Lung microvascular endothelial cell (primary cell): ENCODE data around the gene ADH5. TPM values are rescaled to one million over a fixed set of nuclear protein-coding genes. Genes with fewer than 3 reads are reported as not detected.
"Not testable (repeated sequence)": the region's sequence is repeated elsewhere in the genome, so short reads cannot be mapped to it uniquely, and the experiment has no call there.

Source experiments
- DNase-seq, 2 donors: peaks; one replicate each; pipeline versions ENCODE4 v3.0.0 to v3.0.0-alpha.2; 2010; ENCODE audit warnings: low read depth in 2 of 2
- total RNA-seq: library from RNA; depleted of rRNA; stranded (reverse); fragments of >200 nt; gene quantifications from 2 replicates; pipeline ENCODE4 v1.2.1, GENCODE V29; 2014

ADH5 gene
- total RNA-seq, 1 donor from 2014 or later: 36.7 TPM

DNA sequence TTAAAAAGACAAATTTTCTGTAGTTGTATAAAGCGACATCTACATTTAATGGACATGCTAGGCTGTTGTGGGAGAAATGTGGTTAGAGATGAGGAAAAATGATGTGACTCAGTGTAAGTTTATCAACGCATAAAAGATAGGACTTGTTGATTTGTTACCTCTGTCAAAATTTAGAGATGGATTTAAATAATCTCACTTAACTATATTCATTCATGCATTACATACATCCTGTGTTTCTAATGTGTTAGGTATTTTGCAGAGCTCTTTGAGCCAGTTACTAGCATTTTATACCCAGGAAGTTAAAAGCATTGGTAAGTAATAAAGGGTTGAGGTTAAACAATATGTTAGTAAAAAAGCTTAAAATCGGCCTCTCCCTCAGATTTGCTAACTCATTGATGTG lies 58.7 kb downstream of the ADH5 start:
- DNase-seq: no peak

DNA sequence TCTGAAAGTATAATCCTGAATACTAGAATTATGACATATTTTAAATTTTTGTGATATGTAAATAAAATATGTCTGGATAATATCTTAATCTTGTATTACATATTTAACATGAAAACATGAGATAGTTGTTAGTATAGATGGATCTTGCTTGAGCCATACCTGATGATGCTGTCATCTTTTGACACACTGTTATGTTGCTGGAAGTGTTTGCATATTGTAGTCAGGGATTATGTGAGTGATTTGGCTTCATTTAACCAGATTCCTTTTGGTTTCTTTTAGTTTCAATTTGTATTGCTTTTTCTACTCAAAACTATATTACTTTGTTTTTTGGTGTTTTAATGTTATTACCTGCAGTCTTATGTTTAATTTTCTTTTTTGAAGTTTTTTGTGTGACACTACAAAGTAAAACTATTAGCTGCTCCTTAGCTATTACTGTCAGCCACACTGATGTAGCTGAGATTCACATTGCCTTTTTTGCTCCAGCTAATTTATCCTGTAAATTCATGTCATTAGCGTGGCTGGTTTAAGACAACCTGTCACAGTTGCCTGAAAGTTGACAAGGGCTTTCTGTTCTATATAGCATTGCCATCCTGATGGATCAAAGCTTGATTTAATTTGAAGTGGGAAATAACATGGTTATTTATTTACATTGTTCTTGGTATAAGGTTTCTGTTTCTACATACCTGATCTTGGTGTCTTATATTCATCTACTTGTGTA lies 59.4 kb downstream of the ADH5 start:
- no peak for DNase-seq

DNA sequence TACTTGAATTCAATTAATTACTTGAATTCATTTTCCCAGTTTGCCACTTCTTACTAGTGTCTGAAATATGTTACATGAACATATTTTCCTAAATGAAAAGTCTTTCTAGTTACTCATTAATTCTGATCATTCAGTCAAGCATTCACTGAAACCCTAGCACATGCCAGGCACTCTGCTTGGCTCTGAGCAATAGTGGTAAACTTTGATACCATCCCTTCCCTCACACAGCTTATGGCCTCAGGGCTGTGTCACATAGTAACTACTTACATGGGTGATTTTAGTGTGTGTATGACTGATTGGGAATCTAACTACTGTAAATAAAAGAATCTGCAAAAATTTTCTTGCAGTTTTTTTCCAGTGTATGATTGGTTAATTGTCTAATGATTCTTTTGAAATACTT lies 60.4 kb downstream of the ADH5 start:
- no peak for DNase-seq

DNA sequence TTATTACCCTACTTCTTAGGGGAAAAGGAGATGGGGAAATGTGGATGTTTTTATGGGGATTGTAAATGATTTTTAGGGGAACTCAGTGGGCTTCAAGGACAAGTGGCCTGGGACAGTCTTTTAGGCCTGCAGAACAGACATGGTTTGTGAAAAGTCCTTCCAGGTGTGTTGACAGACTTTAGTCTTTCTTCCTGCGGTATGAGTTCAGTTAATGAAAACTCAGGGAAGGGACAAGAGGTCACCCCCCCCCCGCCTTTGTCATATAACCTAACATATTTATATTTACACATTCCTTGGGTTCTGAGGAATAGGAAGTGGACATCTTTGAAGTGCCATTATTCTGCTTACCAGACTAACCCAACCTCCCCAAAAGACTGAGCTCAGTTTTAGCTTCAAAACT lies 61.3 kb downstream of the ADH5 start:
- DNase-seq: no peak

DNA sequence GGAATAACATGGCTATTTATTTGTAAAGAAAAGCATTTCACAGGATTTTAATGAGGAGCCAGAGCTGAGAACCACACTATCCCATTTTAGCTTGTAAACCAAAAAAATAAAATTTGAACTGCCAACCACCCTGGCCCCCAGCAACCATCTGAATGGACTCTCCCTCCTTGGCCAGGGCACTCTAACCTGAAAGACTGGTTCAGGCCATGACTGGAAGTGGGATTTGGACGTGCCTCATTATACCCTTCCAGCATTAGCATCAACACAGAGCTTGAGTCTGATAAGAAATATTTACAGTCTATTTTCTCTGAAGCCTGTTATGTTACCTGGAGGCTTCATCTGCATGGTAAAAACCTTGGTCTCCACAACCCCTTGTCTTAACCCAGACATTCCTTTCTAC lies 63.1 kb downstream of the ADH5 start:
- DNase-seq: no peak

DNA sequence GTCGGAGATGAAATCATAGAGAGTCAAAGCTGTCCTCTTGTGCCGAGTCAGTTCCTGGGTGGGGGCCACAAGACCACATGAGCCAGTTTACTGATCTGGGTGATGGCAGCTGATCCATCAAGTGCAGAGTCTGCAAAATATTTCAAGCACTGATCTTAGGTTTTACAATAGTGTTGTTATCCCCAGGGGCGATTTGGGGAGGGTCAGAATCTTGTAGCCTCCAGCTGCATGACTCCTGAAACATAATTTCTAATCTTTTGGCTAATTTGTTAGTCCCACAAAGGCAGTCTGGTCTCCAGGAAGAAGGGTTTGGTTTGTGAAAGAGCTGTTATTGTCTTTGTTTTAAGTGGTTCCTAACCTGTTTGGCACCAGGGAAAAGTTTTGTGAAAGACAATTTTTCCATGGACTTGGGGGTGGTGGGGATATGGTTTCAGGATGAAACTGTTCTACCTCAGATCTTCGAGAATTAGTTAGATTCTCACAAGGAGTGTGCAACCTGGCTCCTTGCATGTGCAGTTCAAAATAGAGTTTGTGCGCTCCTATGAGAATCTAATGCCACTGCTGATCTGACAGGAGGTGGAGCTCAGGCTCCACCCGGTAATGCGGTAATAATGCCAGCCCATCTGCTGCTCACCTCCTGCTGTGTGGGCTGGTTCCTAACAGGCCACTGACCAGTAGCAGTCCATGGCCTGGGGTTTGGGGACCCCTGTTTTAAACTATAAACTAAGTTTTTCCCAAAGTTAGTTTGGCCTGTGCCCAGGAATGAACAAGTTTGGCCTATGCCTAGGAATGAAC lies 63.9 kb downstream of the ADH5 start:
- peak in 1 of 2 donors; percentile 20 for DNase-seq

DNA sequence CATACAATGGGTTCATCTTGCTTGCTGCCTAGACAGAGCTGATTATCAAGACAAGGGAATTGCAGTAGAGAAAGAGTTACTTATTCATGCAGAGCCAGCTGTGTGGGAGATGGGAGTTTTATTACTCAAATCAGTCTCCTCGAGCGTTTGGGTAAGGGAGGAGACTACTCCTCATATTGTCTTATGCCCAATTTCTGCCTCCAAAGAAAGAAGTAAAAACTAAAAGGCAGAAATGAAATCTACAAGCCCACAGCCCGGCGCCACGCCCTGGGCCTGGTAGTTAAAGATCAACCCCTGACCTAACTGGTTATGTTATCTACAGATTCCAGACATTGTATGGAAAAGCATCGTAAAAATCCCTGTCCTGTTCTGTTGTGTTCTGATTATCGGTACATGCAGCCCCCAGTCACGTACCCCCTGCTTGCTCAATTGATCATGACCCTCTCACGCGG lies 64.8 kb downstream of the ADH5 start:
- DNase-seq: not testable (repeated sequence)

DNA sequence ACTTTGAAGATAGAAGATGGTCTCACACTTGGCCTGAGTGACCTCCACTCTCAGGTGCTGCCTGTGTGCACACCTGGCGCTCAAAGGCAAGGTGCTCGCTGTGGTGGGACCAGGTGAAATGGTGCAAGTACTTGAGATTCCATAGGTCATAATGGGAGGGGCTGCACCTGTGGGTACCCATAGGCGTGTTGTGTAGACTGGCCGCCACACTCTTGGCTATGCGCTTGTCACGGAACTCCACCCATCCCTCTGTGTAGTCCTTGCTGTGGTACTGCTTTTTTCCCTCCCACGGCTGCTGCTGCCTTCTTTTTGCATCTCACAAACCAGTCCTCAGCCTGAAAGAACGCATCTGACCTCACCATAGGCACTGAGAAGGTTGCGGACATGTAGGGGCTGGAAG lies 66.0 kb downstream of the ADH5 start:
- no peak for DNase-seq

DNA sequence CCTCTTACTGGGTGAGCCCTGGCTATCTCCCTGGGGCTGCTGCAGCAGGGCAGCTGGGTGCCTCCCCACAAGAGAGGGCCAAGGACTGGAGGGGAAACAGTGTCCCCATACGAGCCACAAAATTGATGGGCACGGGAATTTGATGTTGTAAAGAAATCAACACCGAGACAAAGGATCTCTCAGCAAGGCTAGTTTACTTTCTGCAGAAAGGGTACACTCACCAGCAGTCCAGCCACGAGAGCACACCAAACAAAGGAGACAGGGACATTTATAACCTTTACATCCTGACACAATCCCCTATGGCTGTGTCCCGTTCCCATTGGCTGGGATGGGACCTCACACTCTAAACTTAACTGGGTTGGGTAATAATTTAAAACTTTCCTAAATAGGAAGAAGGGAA lies 67.2 kb downstream of the ADH5 start:
- no peak for DNase-seq

Other genes starting within 250 kb of the ADH5 start
- gene EIF4E, start 159.7 kb downstream of the ADH5 start, total RNA-seq: 109 and 123 TPM in 2 replicates
- 17.3 and 17.9 TPM in 2 replicates for gene METAP1, start 93.1 kb downstream of the ADH5 start, total RNA-seq
- gene ADH4, start 55.5 kb upstream of the ADH5 start, total RNA-seq: not detected in 2 replicates
- gene ADH6, start 130.5 kb upstream of the ADH5 start, total RNA-seq: not detected in 2 replicates
- gene ADH1A, start 202.2 kb upstream of the ADH5 start, total RNA-seq: not detected in 2 replicates
- under 0.01 TPM in 2 replicates for gene ADH1B, start 232.6 kb upstream of the ADH5 start, total RNA-seq